ENCODE data around the gene NFIA. TPM values are rescaled to one million over a fixed set of nuclear protein-coding genes. Genes with fewer than 3 reads are reported as not detected.

The NFIA gene
- total and polyA plus RNA-seq, 2 of the 13 experiments (the other 11 are each of a cell fraction or from before 2014, with no cell fraction given) = 14.7 to 28.5 TPM

GRCh38 chr1:61120998-61121397 is 38.6 kb downstream of the NFIA start (continued):
- TF ChIP-seq ZNF503 (CRISPR knock-in tag; IDR thresholded peaks at IDR 0.05) = no peak
- no peak for TF ChIP-seq ZMYM2 (CRISPR knock-in tag; IDR thresholded peaks at IDR 0.05)
- no peak for TF ChIP-seq ZSCAN21 (CRISPR knock-in tag; IDR thresholded peaks at IDR 0.05; ENCODE audit: borderline replicate concordance)
- no peak for TF ChIP-seq ZNF33B (CRISPR knock-in tag; IDR thresholded peaks at IDR 0.05)
- TF ChIP-seq ZNF766 (CRISPR knock-in tag; IDR thresholded peaks at IDR 0.05; ENCODE audit: borderline replicate concordance) = no peak
- TF ChIP-seq NFIC (IDR thresholded peaks at IDR 0.05; ENCODE audit: low read length) = no peak
- no peak for TF ChIP-seq SNAPC5 (CRISPR knock-in tag; IDR thresholded peaks at IDR 0.05; ENCODE audit: borderline replicate concordance)
- no peak for TF ChIP-seq MBNL3 (CRISPR knock-in tag; conservative IDR thresholded peaks at IDR 0.05)
- TF ChIP-seq SOX13 (IDR thresholded peaks at IDR 0.05) = peak; percentile 51; the same call in 1 of the 2 replicates
- TF ChIP-seq SOX13 (CRISPR knock-in tag; conservative IDR thresholded peaks at IDR 0.05 in 1 of 2, IDR thresholded peaks at IDR 0.05 in 1 of 2) = peak in 1 of 2 experiments; percentile 90; a peak in 2 of 4 replicates
- no peak for TF ChIP-seq ZBTB14 (CRISPR knock-in tag; IDR thresholded peaks at IDR 0.05)
- TF ChIP-seq ZNF280D (CRISPR knock-in tag; IDR thresholded peaks at IDR 0.05) = no peak
- TF ChIP-seq TCF12 (IDR thresholded peaks at IDR 0.05) = no peak
- no peak for TF ChIP-seq TCF12 (CRISPR knock-in tag; IDR thresholded peaks at IDR 0.05)
- TF ChIP-seq ZBTB2 (CRISPR knock-in tag; IDR thresholded peaks at IDR 0.05; ENCODE audit: low read depth) = no peak
- no peak for TF ChIP-seq KDM6A (CRISPR knock-in tag; IDR thresholded peaks at IDR 0.05; ENCODE audit: low read depth)
- no peak for TF ChIP-seq KLF12 (CRISPR knock-in tag; IDR thresholded peaks at IDR 0.05; ENCODE audit: borderline replicate concordance)
